GM21528 (cell line): Measurements from ENCODE around the gene NFIC.
"Not testable (repeated sequence)": the region's sequence is repeated elsewhere in the genome, so short reads cannot be mapped to it uniquely, and the experiment has no call there.

Experiments used
- ATAC-seq: cut with Tn5 transposase; IDR thresholded peaks from one replicate; pipeline ENCODE4 v1.9.1; 2021; ENCODE audit warnings: mild to moderate bottlenecking, moderate library complexity; ENCODE audit not compliant: unreplicated experiment, low FRiP score

NFIC gene

GRCh38 chr19:3370728-3371591 is 4.6 kb downstream of the NFIC start:
- ATAC-seq: no peak

GRCh38 chr19:3372413-3372812 is 6.0 kb downstream of the NFIC start:
- no peak for ATAC-seq

GRCh38 chr19:3373971-3374368 is 7.6 kb downstream of the NFIC start:
- ATAC-seq: no peak

GRCh38 chr19:3374369-3375112 is 8.2 kb downstream of the NFIC start:
- ATAC-seq: no peak

- no peak for ATAC-seq
Observed at GRCh38 chr19:3375221-3376090, 9.1 kb downstream of the NFIC start.

DNA sequence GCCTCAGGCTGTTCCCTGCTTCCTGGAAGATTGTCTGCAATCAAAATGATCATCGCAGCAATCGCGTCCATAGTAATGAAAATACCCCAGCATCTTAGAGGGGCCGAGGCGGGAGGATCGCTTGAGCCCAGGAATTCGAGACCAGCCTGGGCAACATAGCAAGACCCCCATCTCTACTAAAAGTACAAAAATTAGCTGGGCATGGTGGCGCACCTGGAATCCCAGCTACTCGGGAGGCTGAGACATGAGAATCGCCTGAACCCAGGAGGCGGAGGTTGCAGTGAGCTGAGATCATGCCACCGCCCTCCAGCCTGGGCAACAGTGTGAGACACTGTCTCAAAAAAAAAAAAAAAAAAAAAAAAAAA is 9.7 kb downstream of the NFIC start:
- not testable (repeated sequence) for ATAC-seq

GRCh38 chr19:3378352-3379150 is 12.2 kb downstream of the NFIC start:
- no peak for ATAC-seq

DNA sequence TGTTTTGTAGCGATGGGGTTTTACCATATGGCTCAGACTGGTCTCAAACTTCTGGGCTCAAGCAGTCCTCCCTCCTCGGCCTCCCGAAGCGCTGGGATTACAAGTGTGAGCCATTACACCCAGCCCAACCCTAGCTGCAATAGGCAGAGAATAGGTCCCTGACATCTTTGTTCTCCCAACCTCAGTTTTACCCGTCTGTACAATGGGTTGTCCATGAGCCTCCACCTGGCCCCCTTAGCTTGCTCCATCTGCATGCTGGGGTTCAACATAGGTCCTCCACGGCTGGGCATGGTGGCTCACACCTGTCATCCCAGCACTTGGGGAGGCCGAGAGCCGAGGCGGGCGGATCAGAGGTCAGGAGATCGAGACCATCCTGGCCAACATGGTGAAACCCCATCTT is 14.4 kb downstream of the NFIC start:
- no peak for ATAC-seq

- ATAC-seq: no peak
Observed at GRCh38 chr19:3381701-3382372, 15.5 kb downstream of the NFIC start.

DNA sequence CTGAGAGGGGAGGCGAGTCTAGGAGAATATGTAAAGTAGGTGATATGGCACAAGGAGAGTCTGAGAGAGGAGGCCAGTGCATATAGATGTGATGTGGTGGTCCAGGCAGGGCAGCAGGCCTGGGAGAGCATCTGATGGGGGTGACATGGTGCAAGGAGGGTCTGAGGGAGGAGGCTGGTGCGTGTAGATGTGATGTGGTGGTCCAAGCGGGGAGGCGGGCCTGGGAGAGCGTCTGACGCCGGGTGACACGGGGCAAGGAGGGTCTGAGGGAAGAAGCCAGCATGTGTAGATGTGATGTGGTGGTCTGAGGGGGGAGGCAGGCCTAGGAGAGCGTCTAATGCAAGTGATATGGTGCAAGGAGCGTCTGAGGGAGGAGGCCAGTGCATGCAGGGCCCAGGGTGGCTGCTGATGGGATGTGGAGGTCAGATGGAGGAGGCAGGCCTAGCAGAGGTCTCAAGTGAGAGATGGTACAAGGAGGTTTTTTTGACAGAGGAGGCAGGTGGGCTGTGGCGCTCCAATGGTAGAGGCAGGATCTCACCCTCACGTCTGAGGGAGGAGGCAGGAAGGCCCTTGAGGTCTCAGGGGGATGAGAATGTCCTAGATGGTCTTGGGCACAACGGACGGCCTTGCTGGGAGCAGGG is 16.2 kb downstream of the NFIC start:
- no peak for ATAC-seq

DNA sequence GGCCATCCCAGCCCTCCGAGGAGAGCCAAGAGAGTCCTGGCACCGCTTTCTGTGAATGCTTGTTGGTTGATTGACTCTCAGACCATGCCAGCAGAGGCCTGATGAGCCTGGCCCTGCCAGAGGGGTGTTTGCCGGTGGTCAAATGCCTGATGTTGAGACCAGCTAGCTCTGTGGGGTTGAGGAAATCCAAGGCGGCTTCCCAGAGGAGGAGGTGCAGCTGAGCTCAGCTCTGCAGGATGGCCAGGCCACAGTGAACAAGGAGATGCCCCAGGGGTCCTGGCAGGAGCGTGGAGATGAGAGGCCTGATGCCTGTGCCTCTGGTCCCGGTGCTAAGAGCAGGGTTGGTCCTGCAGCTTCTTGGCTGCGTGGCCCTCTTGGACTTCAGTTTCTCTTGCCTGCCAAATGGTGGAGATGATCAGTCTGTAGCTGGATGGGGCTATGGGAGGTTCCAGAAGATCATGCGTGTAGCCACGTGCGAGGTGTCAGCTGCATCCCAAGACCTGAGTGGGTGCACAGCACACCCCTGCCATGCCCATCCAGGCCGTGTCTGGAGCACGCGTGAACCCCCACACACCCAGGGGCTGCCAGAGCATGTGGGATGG is 16.8 kb downstream of the NFIC start:
- no peak for ATAC-seq

DNA sequence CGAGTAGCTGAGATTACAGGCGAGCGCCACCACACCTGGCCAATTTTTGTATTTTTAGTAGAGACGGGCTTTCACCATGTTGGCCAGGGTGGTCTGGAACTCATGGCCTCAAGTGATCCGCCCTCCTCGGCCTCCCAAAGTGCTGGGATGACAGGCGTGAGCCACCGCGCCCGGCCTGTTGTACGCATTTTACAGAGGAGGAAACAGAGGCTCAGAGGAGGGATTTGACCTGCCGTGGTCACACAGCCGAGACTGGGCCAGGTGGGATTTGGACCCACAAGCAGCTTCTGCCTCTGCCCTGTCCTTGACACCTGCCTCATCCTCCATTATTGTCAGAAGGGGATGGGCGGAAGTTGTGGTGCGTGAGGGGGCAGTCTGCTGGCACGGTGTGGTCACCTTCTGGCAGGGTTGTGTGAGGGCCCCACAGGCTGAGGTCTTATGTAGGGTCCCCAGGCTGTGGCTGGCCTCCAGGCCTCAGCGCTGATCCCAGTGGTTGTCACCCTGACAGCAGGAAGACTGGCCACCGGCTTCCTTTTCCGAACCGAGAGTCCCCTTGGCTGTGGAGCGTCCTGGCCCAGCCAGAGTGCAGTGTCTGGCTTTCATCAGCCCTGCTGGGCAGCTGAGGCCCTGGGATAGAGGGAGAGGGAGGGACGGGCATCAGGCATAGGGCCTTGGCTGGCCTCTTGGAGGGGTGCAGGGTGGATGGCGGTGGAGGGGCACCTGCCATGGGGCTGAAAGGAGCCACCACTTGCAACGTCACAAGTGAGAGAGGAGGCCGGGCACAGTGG is 20.3 kb downstream of the NFIC start:
- ATAC-seq: no peak

DNA sequence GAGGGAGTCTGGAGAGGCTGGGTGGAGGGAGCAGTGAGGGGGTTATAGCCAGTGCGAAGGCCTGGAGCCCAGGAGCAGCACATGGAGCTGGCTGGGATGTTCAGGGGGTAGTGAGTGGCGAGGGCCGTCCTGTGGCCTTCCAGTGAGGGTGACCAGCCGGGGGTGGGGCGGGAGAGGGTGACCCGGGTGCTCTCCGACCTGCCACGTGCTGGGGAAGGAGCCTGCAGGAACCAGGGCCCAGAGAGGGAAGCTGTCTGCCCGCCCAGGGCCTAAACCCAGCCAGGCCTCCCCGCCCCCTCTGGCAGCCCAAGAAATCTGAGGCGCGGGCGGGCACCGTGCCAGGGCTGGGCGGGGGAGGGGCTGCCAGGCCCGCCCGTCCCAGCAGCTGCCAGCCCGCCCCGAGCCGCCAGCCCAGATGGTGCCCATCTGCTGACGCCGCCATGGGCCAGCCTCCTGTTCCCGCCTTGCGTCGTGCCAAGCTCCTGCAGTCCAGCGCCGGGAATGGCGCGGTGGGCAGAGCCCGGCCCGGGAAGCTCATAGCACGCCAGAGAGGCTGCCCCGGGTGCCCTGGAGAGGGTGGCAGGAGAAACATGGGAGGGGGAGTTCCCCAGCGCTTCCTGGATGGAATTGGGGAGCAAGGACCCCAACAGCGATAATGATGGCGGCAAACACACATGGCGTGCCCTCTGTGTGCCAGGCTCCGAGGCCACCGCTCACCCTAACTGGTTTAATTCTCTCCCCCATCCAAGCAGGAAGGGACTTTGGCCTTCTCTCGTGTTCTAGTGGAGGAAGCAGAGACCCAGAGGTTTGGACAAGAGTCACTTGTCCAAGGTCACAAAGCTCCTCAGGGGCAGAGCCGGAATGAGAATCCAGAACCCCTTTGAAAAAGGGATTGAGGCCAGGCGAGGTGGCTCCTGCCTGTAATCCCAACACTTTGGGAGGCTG is 21.5 kb downstream of the NFIC start:
- no peak for ATAC-seq

- no peak for ATAC-seq
Observed at GRCh38 chr19:3389446-3389778, 23.0 kb downstream of the NFIC start.

GRCh38 chr19:3389876-3390371 is 23.5 kb downstream of the NFIC start:
- no peak for ATAC-seq

- not testable (repeated sequence) for ATAC-seq
Observed at GRCh38 chr19:3391911-3392310, 25.5 kb downstream of the NFIC start.

- ATAC-seq: no peak
Observed at GRCh38 chr19:3392480-3392879, 26.1 kb downstream of the NFIC start.
